Heart left ventricle (tissue), 16 donors: Measurements from ENCODE around the gene ZNF689. TPM values are rescaled to one million over a fixed set of nuclear protein-coding genes. Genes with fewer than 3 reads are reported as not detected.
A peak's percentile ranks its signal among the peaks of the same experiment; 100 is the strongest.

ENCODE experiments used
- ATAC-seq, 4 donors: fragments of 200-7000 bp; cut with Tn5 transposase; one replicate each; pipeline ENCODE4 v1.9.1; 2020 to 2022; ENCODE audit warnings: moderate library complexity in 4 of 4, mild to moderate bottlenecking in 3 of 4, moderate number of reproducible peaks in 1 of 4
- DNase-seq, 5 donors: peaks; one replicate each; pipeline ENCODE4 v3.0.0-alpha.2; 2020
- H3K27ac ChIP-seq, 12 donors: fragments of 200-600 bp; sonication (generic) in 4 of 12; one replicate each; pipeline versions ENCODE4 v1.5.0 to v1.8.0; 2016 to 2022; ENCODE audit warnings: mild to moderate bottlenecking in 2 of 12
- H3K27me3 ChIP-seq, 9 donors: fragments of 200-600 bp; sonication (generic) in 2 of 9; one replicate each; pipeline versions ENCODE4 v1.5.1 to v1.8.0; 2016 to 2022; ENCODE audit warnings: mild to moderate bottlenecking in 3 of 9
- H3K36me3 ChIP-seq, 9 donors: fragments of 200-600 bp; sonication (generic) in 2 of 9; one replicate each; pipeline versions ENCODE4 v1.5.0 to v1.8.0; 2018 to 2022; ENCODE audit warnings: mild to moderate bottlenecking in 2 of 9
- H3K4me1 ChIP-seq, 12 donors: fragments of 200-600 bp; sonication (generic) in 4 of 12; one replicate each; pipeline versions ENCODE4 v1.5.0 to v1.8.0; 2016 to 2022; ENCODE audit warnings: mild to moderate bottlenecking in 3 of 12
- H3K4me3 ChIP-seq, 12 donors: fragments of 200-600 bp; sonication (generic) in 4 of 12; one replicate each; pipeline versions ENCODE4 v1.5.0 to v1.8.0; 2017 to 2022; ENCODE audit warnings: mild to moderate bottlenecking in 9 of 12, moderate library complexity in 4 of 12
- H3K9me3 ChIP-seq, 12 donors: fragments of 200-600 bp; sonication (generic) in 4 of 12; one replicate each; pipeline versions ENCODE4 v1.5.0 to v1.8.0; 2016 to 2022; ENCODE audit warnings: mild to moderate bottlenecking in 1 of 12
- CTCF ChIP-seq, 12 donors: fragments of 200-600 bp; sonication (generic) in 4 of 12; IDR thresholded peaks; one replicate each; pipeline versions ENCODE4 v1.5.0 to v1.8.0; 2018 to 2022; ENCODE audit warnings: antibody characterized with exemption in 12 of 12, mild to moderate bottlenecking in 5 of 12
- POLR2A ChIP-seq, 2 donors: fragments of 450-650 bp; IDR thresholded peaks; one replicate each; pipeline ENCODE4 v1.6.1; 2017; ENCODE audit warnings: antibody characterized with exemption in 2 of 2, mild to moderate bottlenecking in 2 of 2, moderate library complexity in 2 of 2
- WGBS, 4 donors: extraction: QIAGEN DNeasy Blood & Tissue Kit in 2 of 4; methylation state at CpG; one replicate each; pipeline versions ENCODE4 v1.1.5 to v1.1.7; 2013 to 2018; 5-methylcytosine and 5-hydroxymethylcytosine counted together
- intact Hi-C, 10 donors: fragments of 100-400 bp; cut with DNase I; formaldehyde crosslinking; loops; one replicate each; pipeline versions ENCODE4 v1.11.1 to v1.14.2; 2022
- polyA plus RNA-seq, 2 donors: library from polyadenylated mRNA; stranded (reverse); fragments of 200-250 nt; gene quantifications; one replicate each; pipeline ENCODE4 v1.2.3, GENCODE V29; 2013
- total RNA-seq, 9 donors: library from RNA; depleted of rRNA in 2 of 9; stranded (reverse); fragments of >200 nt in 2 of 9; fragmentation: NEBNext Ultra II Directional in 3 of 9; extraction: Animal tissue kit (Norgen Biotek cat#: 25700) in 3 of 9; gene quantifications; one replicate each; pipeline versions ENCODE4 v1.1.0 to v1.2.4, GENCODE V29; 2016 to 2023
- donor health status: ischemic (EF 13 %, LVEDD 7.1; RV severe dilation, severe dysfunction).
- donor health status: healthy with polysubstance abuse.
- donor health status: DM: no; HTN: yes; CAD: no.
- donor health status: DM: no; HTN: no; CAD: no.
- donor health status: ischemic (EF 25% LVEDD 6.9; RV normal size, moderate dysfunction).
- donor health status: ischemic (EF 25% LVEDD 5.7; RV mildly dilated, moderate dysfunction).
- donor health status: healthy.
- donor health status: DM: yes; HTN: yes; CAD: no.
- donor health status: ischemic (EF 35%, LVEDD 5.7; RV mildly dilated, moderate dysfunction).
- donor health status: nonischemic (EF 11% LVEDD 7.7; RV severe dilation, severe dysfunction).
- donor health status: DM: yes; HTN: yes; CAD: no.
- donor health status: PGD.
- donor health status: ischemic (EF 29% LVEDD 5.4; RV normal size, mild dysfunction).
- donor health status: nonischemic (EF 23%, LVEDD 6.1; RV moderate dilation, normal function).

The ZNF689 gene
- total and polyA plus RNA-seq, 11 donors, result 2.7 to 7.9 (median 6.5) TPM

- WGBS, 4 donors, result 13 to 17% (median 15%) methylated on average over 35 to 40 of the region's 40 CpGs
- ATAC-seq, result peak in 3 of 4 donors; percentile 57 to 70 (median 68)
- intact Hi-C loops, result loop anchor here in 2 of 10 donors (5.0 to 10.0 kb wide), 2 partner anchors 164 to 167 kb away; partner anchors contain the start of gene SEPHS2 (in 1 of the 2)
Observed at GRCh38 chr16:30609002-30609925, 925 bp downstream of the ZNF689 start.

GRCh38 chr16:30606004-30606403 lies 4.2 kb downstream of the ZNF689 start:
- Histone ChIP-seq H3K27ac (peak overlapping the region in 1 of 12 donors; percentile 64), H3K9me3 (no peaks in the 10 kb centered on the region), H3K27me3 (no peaks in the 10 kb centered on the region), H3K4me1 (peaks cover 0 to 76% (median 16%) of the 10 kb centered on the region in 12 donors), H3K4me3 (no peak overlapping the region), H3K36me3 (peaks cover 0 to 65% (median 49%) of the 10 kb centered on the region in 9 donors)
- ATAC-seq (no peak), DNase-seq (no peak)
- intact Hi-C loops, result loop anchor here in 2 of 10 donors (5.0 to 10.0 kb wide), 2 partner anchors 161 to 164 kb away; partner anchors contain the start of gene SEPHS2 (in 1 of the 2)
- no peak for TF ChIP-seq CTCF (IDR thresholded peaks at IDR 0.05)
- no peak for TF ChIP-seq POLR2A (IDR thresholded peaks at IDR 0.05)
- WGBS, 4 donors, result 95 to 99% (median 97%) methylated on average over 3 of the region's 3 CpGs

More at GRCh38 chr16:30609002-30609925, 925 bp downstream of the ZNF689 start:
- H3K9me3 ChIP-seq, result no peaks in the 10 kb centered on the region
- peaks cover 0 to 54% (median 11%) of the 10 kb centered on the region in 12 donors for H3K4me1 ChIP-seq
- TF ChIP-seq POLR2A (IDR thresholded peaks at IDR 0.05) (no peak), CTCF (IDR thresholded peaks at IDR 0.05) (no peak)
- H3K4me3 ChIP-seq, result peak overlapping the region; percentile 64 to 99 (median 88)
- H3K27ac ChIP-seq, result peak overlapping the region; percentile 84 to 99 (median 97)
- DNase-seq, result peak; percentile 49 to 69 (median 58)
- H3K27me3 ChIP-seq, result no peaks in the 10 kb centered on the region
- peaks cover 0 to 41% (median 39%) of the 10 kb centered on the region in 9 donors for H3K36me3 ChIP-seq

GRCh38 chr16:30605158-30605557 lies 5.0 kb downstream of the ZNF689 start:
- TF ChIP-seq POLR2A (IDR thresholded peaks at IDR 0.05) (no peak), CTCF (IDR thresholded peaks at IDR 0.05) (no peak)
- Histone ChIP-seq H3K27ac (peak overlapping the region in 1 of 12 donors; percentile 64), H3K4me3 (no peak overlapping the region), H3K9me3 (no peaks in the 10 kb centered on the region), H3K27me3 (no peaks in the 10 kb centered on the region), H3K4me1 (peaks cover 0 to 69% (median 14%) of the 10 kb centered on the region in 12 donors), H3K36me3 (peaks cover 0 to 65% (median 49%) of the 10 kb centered on the region in 9 donors)
- 85 to 93% (median 92%) methylated on average over 12 to 15 of the region's 15 CpGs for WGBS, 4 donors
- intact Hi-C loops, result loop anchor here in 2 of 10 donors (5.0 to 10.0 kb wide), 2 partner anchors 160 to 163 kb away; partner anchors contain the start of gene SEPHS2 (in 1 of the 2)
- ATAC-seq, result no peak
- peak in 2 of 5 donors; percentile 50 to 77 for DNase-seq
